DOHH2 (cell line): Measurements from ENCODE around the gene DDX1.

Source experiments
- H3F3A ChIP-seq: fragments of 200-600 bp; sonication (generic), shearing (Covaris generic); 2 replicates; pipeline ENCODE4 v1.6.0; 2016; ENCODE audit warnings: antibody characterized with exemption, mild to moderate bottlenecking; ENCODE audit not compliant: control insufficient read depth, insufficient read depth
- H3K27ac ChIP-seq: fragments of 200-600 bp; sonication (generic); 2 replicates; pipeline ENCODE4 v1.5.1; 2014; ENCODE audit warnings: low read depth, mild to moderate bottlenecking, low read length, moderate library complexity
- H3K27me3 ChIP-seq: fragments of 200-600 bp; sonication (generic); 2 replicates; pipeline ENCODE4 v1.6.1; 2014; ENCODE audit warnings: mild to moderate bottlenecking, low read length, mixed read lengths; ENCODE audit not compliant: control insufficient read depth
- H3K36me3 ChIP-seq: fragments of 200-600 bp; sonication (generic); 2 replicates; pipeline ENCODE4 v1.6.1; 2014; ENCODE audit warnings: mild to moderate bottlenecking, low read length, moderate library complexity, mixed read lengths; ENCODE audit not compliant: control insufficient read depth
- H3K4me1 ChIP-seq: fragments of 200-600 bp; sonication (generic); 2 replicates; pipeline ENCODE4 v1.6.1; 2014; ENCODE audit warnings: mild to moderate bottlenecking, low read length, mixed read lengths; ENCODE audit not compliant: control insufficient read depth
- H3K4me2 ChIP-seq: fragments of 200-600 bp; sonication (generic); 2 replicates; pipeline ENCODE4 v1.6.0; 2014; ENCODE audit warnings: mild to moderate bottlenecking, low read length, moderate library complexity
- H3K4me3 ChIP-seq: fragments of 200-600 bp; sonication (generic); 2 replicates; pipeline ENCODE4 v1.5.1; 2014; ENCODE audit warnings: mild to moderate bottlenecking, low read length, mixed read lengths
- H3K79me2 ChIP-seq: fragments of 200-600 bp; sonication (generic); 2 replicates; pipeline ENCODE4 v1.6.1; 2014; ENCODE audit warnings: mild to moderate bottlenecking, low read length, mixed read lengths; ENCODE audit not compliant: control insufficient read depth
- H3K9me2 ChIP-seq: fragments of 200-600 bp; sonication (generic); replicated peaks from 2 replicates; pipeline ENCODE4 v1.6.1; 2014; ENCODE audit warnings: mild to moderate bottlenecking, low read length, mixed read lengths; ENCODE audit not compliant: control insufficient read depth
- H3K9me3 ChIP-seq: fragments of 200-600 bp; sonication (generic); 2 replicates; pipeline ENCODE4 v1.6.1; 2014; ENCODE audit warnings: antibody characterized with exemption, low read length, mixed read lengths; ENCODE audit not compliant: control insufficient read depth, insufficient read depth
- H4K20me1 ChIP-seq: fragments of 200-600 bp; sonication (generic); 2 replicates; pipeline ENCODE4 v1.6.0; 2014; ENCODE audit warnings: low read depth, mild to moderate bottlenecking, antibody characterized with exemption, low read length, moderate library complexity; ENCODE audit not compliant: control insufficient read depth, insufficient read depth
- EZH2phosphoT487 ChIP-seq: fragments of 200-600 bp; sonication (generic); IDR thresholded peaks from 2 replicates; pipeline ENCODE4 v1.6.1; 2017; ENCODE audit warnings: borderline replicate concordance, mild to moderate bottlenecking, antibody characterized with exemption, low read length, moderate library complexity, mixed read lengths
- TF ChIP-seq, protein P1 (sequence below): fragments of 200-600 bp; sonication (generic); IDR thresholded peaks from one replicate; pipeline ENCODE4 v1.5.1; 2014; ENCODE audit warnings: antibody characterized with exemption, mild to moderate bottlenecking, low read depth, low read length; ENCODE audit not compliant: poor library complexity, severe bottlenecking

DDX1 gene

DNA sequence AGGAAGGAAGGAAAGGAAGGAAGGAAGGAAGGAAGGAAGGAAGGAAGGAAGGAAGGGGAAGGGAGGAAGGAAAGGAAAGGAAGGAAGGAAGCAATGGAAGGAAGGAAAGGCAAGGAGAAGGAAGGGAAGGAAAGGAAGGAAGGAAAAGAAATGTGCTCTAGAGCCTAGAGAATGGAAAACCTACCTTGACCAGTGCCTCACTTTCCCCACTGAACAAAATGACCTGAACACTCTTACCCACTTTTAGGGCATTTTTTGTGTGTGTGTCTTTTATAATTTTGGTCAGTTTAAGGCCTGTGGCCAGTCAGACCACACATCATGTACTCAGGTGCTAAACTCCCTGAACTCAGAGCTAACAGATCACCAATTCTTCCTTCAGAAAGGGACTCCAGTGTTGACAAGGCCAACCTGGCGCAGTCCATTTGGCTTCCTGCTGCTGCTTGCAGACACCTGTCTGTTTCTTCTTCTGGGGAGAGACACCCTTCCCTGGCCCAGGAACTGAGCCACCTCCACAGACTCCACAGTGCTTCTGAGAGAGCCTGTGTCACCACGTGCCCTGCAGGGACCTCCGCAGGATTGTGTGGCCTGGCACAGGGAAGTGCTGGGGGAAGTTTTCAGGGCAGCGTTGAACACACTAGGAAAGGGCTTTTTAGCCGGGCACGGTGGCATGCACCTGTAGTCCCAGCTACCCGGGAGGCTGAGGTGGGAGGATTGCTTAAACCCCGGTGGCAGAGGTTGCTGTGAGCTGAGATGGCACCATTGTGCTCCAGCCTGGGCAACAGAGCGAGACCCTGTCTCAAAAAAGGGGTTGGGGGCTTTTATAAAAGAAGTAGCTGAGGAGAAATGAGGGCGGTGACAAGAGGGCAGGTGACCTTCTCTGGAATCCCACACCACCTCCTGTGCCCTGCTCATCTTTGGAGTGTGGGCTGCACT lies 57.2 kb downstream of the DDX1 start:
- no peaks in the 10 kb centered on the region for H3K36me3 ChIP-seq
- H3K27ac ChIP-seq: no peak overlapping the region
- H3K4me3 ChIP-seq: no peak overlapping the region
- TF ChIP-seq, protein P1, sequence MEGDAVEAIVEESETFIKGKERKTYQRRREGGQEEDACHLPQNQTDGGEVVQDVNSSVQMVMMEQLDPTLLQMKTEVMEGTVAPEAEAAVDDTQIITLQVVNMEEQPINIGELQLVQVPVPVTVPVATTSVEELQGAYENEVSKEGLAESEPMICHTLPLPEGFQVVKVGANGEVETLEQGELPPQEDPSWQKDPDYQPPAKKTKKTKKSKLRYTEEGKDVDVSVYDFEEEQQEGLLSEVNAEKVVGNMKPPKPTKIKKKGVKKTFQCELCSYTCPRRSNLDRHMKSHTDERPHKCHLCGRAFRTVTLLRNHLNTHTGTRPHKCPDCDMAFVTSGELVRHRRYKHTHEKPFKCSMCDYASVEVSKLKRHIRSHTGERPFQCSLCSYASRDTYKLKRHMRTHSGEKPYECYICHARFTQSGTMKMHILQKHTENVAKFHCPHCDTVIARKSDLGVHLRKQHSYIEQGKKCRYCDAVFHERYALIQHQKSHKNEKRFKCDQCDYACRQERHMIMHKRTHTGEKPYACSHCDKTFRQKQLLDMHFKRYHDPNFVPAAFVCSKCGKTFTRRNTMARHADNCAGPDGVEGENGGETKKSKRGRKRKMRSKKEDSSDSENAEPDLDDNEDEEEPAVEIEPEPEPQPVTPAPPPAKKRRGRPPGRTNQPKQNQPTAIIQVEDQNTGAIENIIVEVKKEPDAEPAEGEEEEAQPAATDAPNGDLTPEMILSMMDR: no peak
- no peak for TF ChIP-seq EZH2phosphoT487
- no peaks in the 10 kb centered on the region for H3K9me3 ChIP-seq
- no peaks in the 10 kb centered on the region for H4K20me1 ChIP-seq
- no peaks in the 10 kb centered on the region for H3K4me1 ChIP-seq
- H3K79me2 ChIP-seq: no peaks in the 10 kb centered on the region
- H3F3A ChIP-seq: no peaks in the 10 kb centered on the region
- no peaks in the 10 kb centered on the region for H3K27me3 ChIP-seq
- H3K4me2 ChIP-seq: no peak overlapping the region
- no peaks in the 10 kb centered on the region for H3K9me2 ChIP-seq

DNA sequence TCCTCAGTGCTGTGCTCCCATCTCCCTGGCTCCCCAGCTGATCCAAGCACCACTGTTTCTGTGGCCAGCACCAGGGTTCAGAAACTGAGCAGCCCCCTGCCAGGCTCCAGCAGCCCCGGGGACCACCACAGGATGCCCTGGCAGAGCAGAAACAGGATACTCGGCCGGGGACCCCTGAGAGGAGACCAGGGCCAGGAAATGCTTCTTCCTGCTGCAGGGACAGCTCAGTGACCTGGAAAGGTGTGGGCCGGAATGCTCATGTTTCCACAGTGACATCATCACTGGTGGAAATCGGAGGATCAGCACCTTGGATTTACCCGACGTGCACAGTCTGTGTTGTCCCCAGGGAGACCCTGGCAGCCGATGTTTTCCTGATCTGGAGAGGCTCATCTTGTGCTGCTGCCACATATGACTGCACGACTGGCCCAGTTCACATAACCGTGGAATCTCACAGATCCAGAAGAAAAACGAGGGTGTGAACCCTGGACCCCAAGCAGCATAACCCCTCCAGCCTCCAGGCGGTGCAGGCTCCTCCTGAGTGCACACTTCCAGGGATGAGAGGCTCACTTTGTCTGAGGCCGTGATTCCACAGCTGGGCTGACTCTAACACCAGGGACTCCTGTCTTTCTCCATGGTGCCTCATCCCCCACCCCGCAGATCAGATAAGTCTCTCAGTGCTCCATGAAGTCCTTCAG lies 58.0 kb downstream of the DDX1 start:
- no peaks in the 10 kb centered on the region for H3F3A ChIP-seq
- no peak overlapping the region for H3K27ac ChIP-seq
- H3K9me2 ChIP-seq: no peaks in the 10 kb centered on the region
- no peaks in the 10 kb centered on the region for H3K9me3 ChIP-seq
- no peak for TF ChIP-seq EZH2phosphoT487
- TF ChIP-seq, protein P1: no peak
- no peak overlapping the region for H3K4me3 ChIP-seq
- no peaks in the 10 kb centered on the region for H3K36me3 ChIP-seq
- H3K79me2 ChIP-seq: no peaks in the 10 kb centered on the region
- no peak overlapping the region for H3K4me2 ChIP-seq
- H3K4me1 ChIP-seq: no peaks in the 10 kb centered on the region
- no peaks in the 10 kb centered on the region for H4K20me1 ChIP-seq
- no peaks in the 10 kb centered on the region for H3K27me3 ChIP-seq

DNA sequence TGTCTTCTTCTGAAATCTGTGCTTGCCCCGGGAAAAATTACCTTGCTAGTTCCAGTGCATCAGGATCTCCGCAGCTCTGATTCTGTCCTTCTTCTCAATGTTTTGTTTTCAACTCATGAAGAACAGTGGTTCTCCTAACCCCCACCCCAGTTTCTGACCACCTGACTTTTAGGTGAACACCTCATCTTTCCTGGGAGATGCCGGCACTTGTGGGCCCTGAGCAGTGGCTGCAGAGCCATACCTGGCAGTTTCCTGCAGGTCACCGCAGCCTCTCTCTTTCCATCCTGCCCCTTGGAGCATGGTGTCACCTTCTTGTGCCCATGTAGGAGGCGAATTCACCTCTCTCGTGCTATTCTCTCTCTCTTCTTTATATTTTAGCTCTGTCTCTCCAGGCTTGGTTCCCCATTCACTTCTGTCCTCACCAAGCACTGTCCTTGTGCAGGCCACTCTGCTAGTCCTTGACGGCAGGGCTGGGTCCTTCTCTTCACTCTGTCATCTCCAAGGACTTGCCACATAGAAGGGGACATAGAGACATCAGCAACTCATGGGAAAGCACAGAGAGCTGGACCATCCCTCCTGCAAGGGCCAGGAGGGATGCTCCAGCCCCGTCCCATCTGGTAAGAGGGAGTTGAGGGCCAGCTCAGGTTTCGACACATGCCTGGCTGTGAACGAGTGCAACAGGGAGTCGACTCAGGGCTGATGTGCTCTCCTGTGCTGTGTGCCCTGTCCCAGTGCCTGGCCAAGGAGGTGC lies 59.1 kb downstream of the DDX1 start:
- Histone ChIP-seq H4K20me1 (no peaks in the 10 kb centered on the region), H3K4me3 (no peak overlapping the region), H3K27me3 (no peaks in the 10 kb centered on the region), H3K27ac (no peak overlapping the region), H3K36me3 (no peaks in the 10 kb centered on the region), H3F3A (no peaks in the 10 kb centered on the region), H3K9me3 (no peaks in the 10 kb centered on the region), H3K9me2 (no peaks in the 10 kb centered on the region), H3K4me2 (no peak overlapping the region), H3K4me1 (no peaks in the 10 kb centered on the region), H3K79me2 (no peaks in the 10 kb centered on the region)
- TF ChIP-seq EZH2phosphoT487: no peak
- TF ChIP-seq, protein P1: no peak
